Body of pancreas (tissue), 4 donors: ENCODE measurements around the gene MAGI1.

ENCODE experiments used
- POLR2A ChIP-seq, 3 donors: fragments of 450-650 bp; IDR thresholded peaks; one replicate each; pipeline ENCODE4 v1.6.1; 2016; ENCODE audit warnings: antibody characterized with exemption in 3 of 3, mild to moderate bottlenecking in 2 of 3
- TF ChIP-seq, protein P1 (sequence below), 7 experiments: fragments of 450-650 bp in 4 of 7; fragments of 200-600 bp in 3 of 7; sonication (generic) in 3 of 7; IDR thresholded peaks; one replicate each; pipeline ENCODE4 v1.5.1; 2016 to 2019; ENCODE audit warnings: antibody characterized with exemption in 7 of 7

- TF ChIP-seq, protein P1, sequence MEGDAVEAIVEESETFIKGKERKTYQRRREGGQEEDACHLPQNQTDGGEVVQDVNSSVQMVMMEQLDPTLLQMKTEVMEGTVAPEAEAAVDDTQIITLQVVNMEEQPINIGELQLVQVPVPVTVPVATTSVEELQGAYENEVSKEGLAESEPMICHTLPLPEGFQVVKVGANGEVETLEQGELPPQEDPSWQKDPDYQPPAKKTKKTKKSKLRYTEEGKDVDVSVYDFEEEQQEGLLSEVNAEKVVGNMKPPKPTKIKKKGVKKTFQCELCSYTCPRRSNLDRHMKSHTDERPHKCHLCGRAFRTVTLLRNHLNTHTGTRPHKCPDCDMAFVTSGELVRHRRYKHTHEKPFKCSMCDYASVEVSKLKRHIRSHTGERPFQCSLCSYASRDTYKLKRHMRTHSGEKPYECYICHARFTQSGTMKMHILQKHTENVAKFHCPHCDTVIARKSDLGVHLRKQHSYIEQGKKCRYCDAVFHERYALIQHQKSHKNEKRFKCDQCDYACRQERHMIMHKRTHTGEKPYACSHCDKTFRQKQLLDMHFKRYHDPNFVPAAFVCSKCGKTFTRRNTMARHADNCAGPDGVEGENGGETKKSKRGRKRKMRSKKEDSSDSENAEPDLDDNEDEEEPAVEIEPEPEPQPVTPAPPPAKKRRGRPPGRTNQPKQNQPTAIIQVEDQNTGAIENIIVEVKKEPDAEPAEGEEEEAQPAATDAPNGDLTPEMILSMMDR (IDR thresholded peaks at IDR 0.05) = no peak
- TF ChIP-seq POLR2A (IDR thresholded peaks at IDR 0.05) = no peak
These were observed 486.8 kb downstream of the MAGI1 start for GRCh38 chr3:65551945-65552344.
